HG02884 (cell line): ENCODE measurements around the gene GLCCI1.
A peak's percentile ranks its signal among the peaks of the same experiment; 100 is the strongest.

Experiments
- ATAC-seq: cut with Tn5 transposase; IDR thresholded peaks from one replicate; pipeline ENCODE4 v1.9.1; 2021; ENCODE audit warnings: mild to moderate bottlenecking, moderate library complexity; ENCODE audit not compliant: unreplicated experiment

The GLCCI1 gene

GRCh38 chr7:7959979-7960670 lies 8.5 kb upstream of the GLCCI1 start:
- peak; percentile 81 for ATAC-seq

- ATAC-seq = no peak
Observed at GRCh38 chr7:7962851-7963250, 5.7 kb upstream of the GLCCI1 start.

GRCh38 chr7:7964250-7964649 lies 4.3 kb upstream of the GLCCI1 start:
- ATAC-seq = no peak

- no peak for ATAC-seq
Observed at GRCh38 chr7:7964691-7965090, 3.9 kb upstream of the GLCCI1 start.

- no peak for ATAC-seq
Observed at GRCh38 chr7:7965301-7965700, 3.3 kb upstream of the GLCCI1 start.

- ATAC-seq = peak; percentile 14
Observed at GRCh38 chr7:7966141-7966734, 2.4 kb upstream of the GLCCI1 start.

GRCh38 chr7:7967886-7968543 lies 581 bp upstream of the GLCCI1 start:
- ATAC-seq = no peak

GRCh38 chr7:7969306-7970236 lies 975 bp downstream of the GLCCI1 start:
- no peak for ATAC-seq

- ATAC-seq = no peak
Observed at GRCh38 chr7:7970237-7970530, 1.6 kb downstream of the GLCCI1 start.

- ATAC-seq = no peak
Observed at GRCh38 chr7:7970531-7971307, 2.1 kb downstream of the GLCCI1 start.

GRCh38 chr7:7971308-7972040 lies 2.9 kb downstream of the GLCCI1 start:
- ATAC-seq = no peak

- no peak for ATAC-seq
Observed at GRCh38 chr7:7972128-7972527, 3.5 kb downstream of the GLCCI1 start.

GRCh38 chr7:7972922-7973594 lies 4.5 kb downstream of the GLCCI1 start:
- ATAC-seq = no peak

GRCh38 chr7:7976677-7977076 lies 8.1 kb downstream of the GLCCI1 start:
- ATAC-seq = no peak

- ATAC-seq = no peak
Observed at GRCh38 chr7:7977774-7978173, 9.2 kb downstream of the GLCCI1 start.

- ATAC-seq = no peak
Observed at GRCh38 chr7:7978860-7979259, 10.3 kb downstream of the GLCCI1 start.

- no peak for ATAC-seq
Observed at GRCh38 chr7:7979558-7979957, 11.0 kb downstream of the GLCCI1 start.

- no peak for ATAC-seq
Observed at GRCh38 chr7:7980134-7980533, 11.5 kb downstream of the GLCCI1 start.

- no peak for ATAC-seq
Observed at GRCh38 chr7:7982904-7983303, 14.3 kb downstream of the GLCCI1 start.
